ENCODE data around the gene SPATA22.
"Not testable (repeated sequence)": the region's sequence is repeated elsewhere in the genome, so short reads cannot be mapped to it uniquely, and the experiment has no call there.

- TF ChIP-seq, protein P1, sequence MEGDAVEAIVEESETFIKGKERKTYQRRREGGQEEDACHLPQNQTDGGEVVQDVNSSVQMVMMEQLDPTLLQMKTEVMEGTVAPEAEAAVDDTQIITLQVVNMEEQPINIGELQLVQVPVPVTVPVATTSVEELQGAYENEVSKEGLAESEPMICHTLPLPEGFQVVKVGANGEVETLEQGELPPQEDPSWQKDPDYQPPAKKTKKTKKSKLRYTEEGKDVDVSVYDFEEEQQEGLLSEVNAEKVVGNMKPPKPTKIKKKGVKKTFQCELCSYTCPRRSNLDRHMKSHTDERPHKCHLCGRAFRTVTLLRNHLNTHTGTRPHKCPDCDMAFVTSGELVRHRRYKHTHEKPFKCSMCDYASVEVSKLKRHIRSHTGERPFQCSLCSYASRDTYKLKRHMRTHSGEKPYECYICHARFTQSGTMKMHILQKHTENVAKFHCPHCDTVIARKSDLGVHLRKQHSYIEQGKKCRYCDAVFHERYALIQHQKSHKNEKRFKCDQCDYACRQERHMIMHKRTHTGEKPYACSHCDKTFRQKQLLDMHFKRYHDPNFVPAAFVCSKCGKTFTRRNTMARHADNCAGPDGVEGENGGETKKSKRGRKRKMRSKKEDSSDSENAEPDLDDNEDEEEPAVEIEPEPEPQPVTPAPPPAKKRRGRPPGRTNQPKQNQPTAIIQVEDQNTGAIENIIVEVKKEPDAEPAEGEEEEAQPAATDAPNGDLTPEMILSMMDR (conservative IDR thresholded peaks at IDR 0.05), result not testable (repeated sequence)
- not testable (repeated sequence) for TF ChIP-seq ZFX (IDR thresholded peaks at IDR 0.05)
Measured at GRCh38 chr17:3433215-3433614, 38.4 kb downstream of the SPATA22 start.
